Articular chondrocyte of knee joint (primary cell): ENCODE results near the gene MSL2. TPM values are rescaled to one million over a fixed set of nuclear protein-coding genes. Genes with fewer than 3 reads are reported as not detected.

Experiments used
- total RNA-seq: library from RNA; depleted of rRNA; stranded (reverse); fragments of >200 nt; gene quantifications from 2 replicates; pipeline ENCODE4 v1.2.3, GENCODE V29; 2012

The MSL2 gene, protein sequence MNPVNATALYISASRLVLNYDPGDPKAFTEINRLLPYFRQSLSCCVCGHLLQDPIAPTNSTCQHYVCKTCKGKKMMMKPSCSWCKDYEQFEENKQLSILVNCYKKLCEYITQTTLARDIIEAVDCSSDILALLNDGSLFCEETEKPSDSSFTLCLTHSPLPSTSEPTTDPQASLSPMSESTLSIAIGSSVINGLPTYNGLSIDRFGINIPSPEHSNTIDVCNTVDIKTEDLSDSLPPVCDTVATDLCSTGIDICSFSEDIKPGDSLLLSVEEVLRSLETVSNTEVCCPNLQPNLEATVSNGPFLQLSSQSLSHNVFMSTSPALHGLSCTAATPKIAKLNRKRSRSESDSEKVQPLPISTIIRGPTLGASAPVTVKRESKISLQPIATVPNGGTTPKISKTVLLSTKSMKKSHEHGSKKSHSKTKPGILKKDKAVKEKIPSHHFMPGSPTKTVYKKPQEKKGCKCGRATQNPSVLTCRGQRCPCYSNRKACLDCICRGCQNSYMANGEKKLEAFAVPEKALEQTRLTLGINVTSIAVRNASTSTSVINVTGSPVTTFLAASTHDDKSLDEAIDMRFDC
- total RNA-seq, result 21.0 and 27.9 TPM in 2 replicates

DNA sequence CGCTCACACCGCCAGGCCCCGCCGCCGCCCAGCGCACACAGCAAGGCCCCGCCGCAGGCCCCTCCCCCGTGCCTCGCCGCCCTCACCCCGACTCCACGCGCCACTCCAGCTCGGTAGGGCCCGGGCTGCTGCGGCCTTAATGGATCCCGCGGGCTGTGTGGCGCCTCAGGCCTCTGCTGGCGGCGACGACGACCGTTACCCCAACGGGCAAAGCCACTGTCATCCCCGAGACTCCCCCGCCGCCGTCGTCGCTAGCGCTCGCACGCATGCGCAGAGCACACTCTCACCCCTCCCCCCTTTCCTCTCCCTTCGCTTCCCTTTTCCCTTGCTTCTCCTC is at the start of gene MSL2:
TSS of gene MSL2 (minus strand) at position 272 of the 337 bp plus-strand sequence. CDS start 1,222 bp downstream, outside the sequence.

Other genes starting within 250 kb of the MSL2 start
- gene PPP2R3A, start 230.6 kb downstream of the MSL2 start, total RNA-seq, result 32.2 and 33.5 TPM in 2 replicates
- gene PCCB, start 54.0 kb upstream of the MSL2 start, total RNA-seq, result 37.3 and 60.5 TPM in 2 replicates